SU-DHL-6 (cell line): ENCODE measurements around the gene NEFH.

ENCODE experiments used
- CTCF ChIP-seq: fragments of 200-600 bp; sonication (generic); IDR thresholded peaks from one replicate; pipeline ENCODE4 v1.5.1; 2017; ENCODE audit warnings: antibody characterized with exemption, mild to moderate bottlenecking, low read length, moderate library complexity; ENCODE audit not compliant: insufficient read depth, poor library complexity, severe bottlenecking
- EZH2phosphoT487 ChIP-seq: fragments of 200-600 bp; sonication (generic), shearing (Covaris generic); conservative IDR thresholded peaks from 2 replicates; pipeline ENCODE4 v1.6.1; 2018; ENCODE audit warnings: mild to moderate bottlenecking, antibody characterized with exemption, low read length, moderate library complexity, mixed read lengths

GRCh38 chr22:29469755-29470154, 10.3 kb upstream of the NEFH start:
- TF ChIP-seq CTCF (no peak), EZH2phosphoT487 (no peak)
